Transverse colon (tissue), 4 donors: Measurements from ENCODE around the gene ATRN. TPM values are rescaled to one million over a fixed set of nuclear protein-coding genes. Genes with fewer than 3 reads are reported as not detected.

Experiments
- DNase-seq: peaks from one replicate; pipeline ENCODE4 v3.0.0-alpha.2; 2019
- H3K27ac ChIP-seq, 4 donors: fragments of 200-600 bp; sonication (generic); 2 replicates each; pipeline ENCODE4 v1.5.1; 2016 to 2018; ENCODE audit warnings: inconsistent platforms in 4 of 4
- H3K27me3 ChIP-seq: fragments of 200-600 bp; sonication (generic); 2 replicates; pipeline ENCODE4 v1.5.1; 2017; ENCODE audit warnings: inconsistent platforms
- H3K36me3 ChIP-seq, 4 donors: fragments of 200-600 bp; sonication (generic); 2 replicates each; pipeline ENCODE4 v1.5.1; 2017 to 2019; ENCODE audit warnings: inconsistent platforms in 4 of 4
- H3K4me1 ChIP-seq, 4 donors: fragments of 200-600 bp; sonication (generic); 2 replicates each; pipeline ENCODE4 v1.5.1; 2017 to 2020; ENCODE audit warnings: inconsistent platforms in 4 of 4
- H3K4me3 ChIP-seq, 4 donors: fragments of 200-600 bp; sonication (generic); 1 replicate in 1 of 4; 2 replicates in 3 of 4; pipeline versions ENCODE4 v1.5.1 to v1.6.1; 2017 to 2019; ENCODE audit warnings: inconsistent platforms in 4 of 4
- H3K9me3 ChIP-seq, 2 donors: fragments of 200-600 bp; sonication (generic); 2 replicates each; pipeline ENCODE4 v1.5.1; 2017 to 2019; ENCODE audit warnings: inconsistent platforms in 2 of 2
- EP300 ChIP-seq: sonication (generic); formaldehyde crosslinking; IDR thresholded peaks from one replicate; pipeline ENCODE4 v1.6.1; 2017; ENCODE audit warnings: antibody characterized with exemption, low read depth
- POLR2A ChIP-seq: fragments of 450-650 bp; IDR thresholded peaks from one replicate; pipeline ENCODE4 v1.6.1; 2016; ENCODE audit warnings: antibody characterized with exemption, mild to moderate bottlenecking, moderate library complexity
- POLR2AphosphoS5 ChIP-seq, 3 donors: sonication (generic); formaldehyde crosslinking; IDR thresholded peaks; one replicate each; pipeline ENCODE4 v1.6.1; 2016; ENCODE audit warnings: antibody characterized with exemption in 3 of 3
- WGBS, 2 donors: methylation state at CpG; one replicate each; pipeline ENCODE4 v1.1.5; 2018; ENCODE audit warnings: low coverage in 1 of 2; 5-methylcytosine and 5-hydroxymethylcytosine counted together
- in situ Hi-C, 4 donors: fragments of 200-750 bp; cut with MboI; loops; one replicate each; pipeline versions ENCODE4 v1.15.0 to v1.15.1; 2017; ENCODE audit warnings: low sequenced_read_pairs in 3 of 4, low pct_ligation_motif_present in 1 of 4, low pct_unique_long_range_greater_than_20kb in 1 of 4
- intact Hi-C: fragments of 100-400 bp; cut with DNase I; formaldehyde crosslinking; loops from one replicate; pipeline ENCODE4 v1.15.1; 2023; ENCODE audit warnings: low total_unique reads
- total RNA-seq, 4 donors: library from RNA; depleted of rRNA; stranded (reverse); fragments of >200 nt; gene quantifications; one replicate each; pipeline ENCODE4 v1.1.0, GENCODE V29; 2016
- TF ChIP-seq, protein P1 (sequence below), 5 experiments: fragments of 200-600 bp in 3 of 5; fragments of 450-650 bp in 2 of 5; sonication (generic) in 3 of 5; IDR thresholded peaks; 1 replicate in 2 of 5; 2 replicates in 3 of 5; pipeline ENCODE4 v1.5.1; 2016 to 2017; ENCODE audit warnings: antibody characterized with exemption in 5 of 5, inconsistent platforms in 3 of 5, mild to moderate bottlenecking in 2 of 5, moderate library complexity in 1 of 5

ATRN gene
- total RNA-seq, 4 donors from 2014 or later = 6.8 to 24.7 (median 15.9) TPM

DNA sequence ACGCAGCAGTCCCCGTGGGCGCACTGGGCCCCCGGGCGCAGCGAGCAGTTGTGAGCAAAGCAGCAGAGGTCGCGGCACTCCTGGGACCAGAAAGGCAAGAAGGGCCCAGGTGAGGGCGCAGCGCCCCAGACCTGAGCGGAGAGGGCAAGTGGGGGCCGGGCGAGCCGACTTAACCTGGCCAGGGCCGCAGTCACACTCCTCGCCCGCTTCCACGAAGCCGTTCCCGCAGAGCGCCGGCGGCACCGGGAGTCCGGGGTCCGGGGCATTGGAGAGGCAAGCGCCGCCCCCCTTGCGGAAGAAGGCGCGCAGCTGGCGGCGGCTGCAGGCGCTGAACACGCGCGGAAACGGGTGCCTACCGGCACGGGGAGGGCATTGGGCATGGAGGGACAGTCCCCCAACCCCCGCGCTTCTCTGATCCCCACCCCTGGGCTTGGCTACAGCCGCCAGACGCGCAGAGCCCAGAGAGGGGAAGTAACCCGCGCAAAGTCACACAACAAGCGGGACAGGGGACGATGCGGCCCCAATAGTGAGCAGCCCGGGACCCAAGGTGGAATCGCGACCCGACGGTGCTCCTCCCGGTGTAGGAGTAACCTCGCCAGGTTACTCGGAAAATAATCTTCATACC, 201.8 kb downstream of the ATRN start:
- no peak overlapping the region for H3K27ac ChIP-seq
- H3K36me3 ChIP-seq = no peaks in the 10 kb centered on the region
- H3K4me3 ChIP-seq = no peak overlapping the region
- no peak for DNase-seq
- WGBS, 2 donors = 27 to 31% methylated on average over 12 to 44 of the region's 58 CpGs
- intact Hi-C loops (no loop called here), in situ Hi-C loops (no loop called here)
- H3K27me3 ChIP-seq = peaks cover 49% of the 10 kb centered on the region
- H3K4me1 ChIP-seq = peaks cover 9 to 16% (median 10%) of the 10 kb centered on the region in 4 donors
- no peaks in the 10 kb centered on the region for H3K9me3 ChIP-seq
- TF ChIP-seq EP300 = no peak
- no peak for TF ChIP-seq POLR2AphosphoS5 (IDR thresholded peaks at IDR 0.05)
- TF ChIP-seq POLR2A = no peak
- TF ChIP-seq, protein P1, sequence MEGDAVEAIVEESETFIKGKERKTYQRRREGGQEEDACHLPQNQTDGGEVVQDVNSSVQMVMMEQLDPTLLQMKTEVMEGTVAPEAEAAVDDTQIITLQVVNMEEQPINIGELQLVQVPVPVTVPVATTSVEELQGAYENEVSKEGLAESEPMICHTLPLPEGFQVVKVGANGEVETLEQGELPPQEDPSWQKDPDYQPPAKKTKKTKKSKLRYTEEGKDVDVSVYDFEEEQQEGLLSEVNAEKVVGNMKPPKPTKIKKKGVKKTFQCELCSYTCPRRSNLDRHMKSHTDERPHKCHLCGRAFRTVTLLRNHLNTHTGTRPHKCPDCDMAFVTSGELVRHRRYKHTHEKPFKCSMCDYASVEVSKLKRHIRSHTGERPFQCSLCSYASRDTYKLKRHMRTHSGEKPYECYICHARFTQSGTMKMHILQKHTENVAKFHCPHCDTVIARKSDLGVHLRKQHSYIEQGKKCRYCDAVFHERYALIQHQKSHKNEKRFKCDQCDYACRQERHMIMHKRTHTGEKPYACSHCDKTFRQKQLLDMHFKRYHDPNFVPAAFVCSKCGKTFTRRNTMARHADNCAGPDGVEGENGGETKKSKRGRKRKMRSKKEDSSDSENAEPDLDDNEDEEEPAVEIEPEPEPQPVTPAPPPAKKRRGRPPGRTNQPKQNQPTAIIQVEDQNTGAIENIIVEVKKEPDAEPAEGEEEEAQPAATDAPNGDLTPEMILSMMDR (IDR thresholded peaks at IDR 0.05) = no peak

DNA sequence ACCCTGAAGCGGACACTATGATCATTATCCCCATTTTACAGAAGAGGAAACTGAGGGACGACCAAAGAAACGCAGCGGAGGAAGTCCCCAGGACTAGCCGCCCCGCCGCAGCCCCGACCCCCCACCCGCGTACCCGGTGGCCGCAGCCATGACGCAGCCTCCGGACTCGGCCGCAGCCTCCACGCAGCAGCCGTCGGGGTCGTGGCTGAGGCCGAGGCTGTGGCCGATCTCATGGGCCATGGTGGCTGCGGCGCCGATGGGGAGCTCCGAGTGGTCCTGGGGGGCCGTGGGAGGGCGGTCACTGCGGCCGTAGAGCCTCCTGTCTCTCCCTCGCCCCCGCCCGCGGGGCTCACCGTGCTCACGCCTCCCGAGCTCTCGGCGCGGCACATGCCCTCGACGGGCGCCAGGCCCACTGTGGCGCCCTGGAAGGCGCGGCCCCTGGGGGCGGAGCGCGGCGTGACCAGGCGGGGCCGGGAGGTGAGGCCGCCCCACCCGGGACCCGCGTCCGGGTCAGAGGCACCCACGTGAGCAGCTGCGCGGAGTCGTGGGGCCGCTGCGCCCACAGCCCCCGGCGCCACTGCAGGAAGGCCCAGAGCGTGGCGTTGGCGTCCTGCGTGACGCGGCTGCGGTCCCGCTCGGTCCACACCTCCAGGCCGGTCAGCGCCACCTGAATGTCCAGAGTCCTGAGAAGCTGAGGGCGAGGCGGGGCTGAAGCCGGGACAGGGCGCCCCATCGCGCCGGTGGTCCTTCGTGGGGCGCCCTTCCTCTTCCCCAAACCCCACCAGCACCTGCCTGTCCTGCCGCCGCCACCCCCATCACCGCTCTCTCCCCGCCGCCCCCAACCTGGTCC, 202.6 kb downstream of the ATRN start:
- intact Hi-C loops = no loop called here
- in situ Hi-C loops = no loop called here
- WGBS, 2 donors = 79% methylated on average over 62 of the region's 90 CpGs; no CpG with 5 or more reads in 1 of the 2 donors

DNA sequence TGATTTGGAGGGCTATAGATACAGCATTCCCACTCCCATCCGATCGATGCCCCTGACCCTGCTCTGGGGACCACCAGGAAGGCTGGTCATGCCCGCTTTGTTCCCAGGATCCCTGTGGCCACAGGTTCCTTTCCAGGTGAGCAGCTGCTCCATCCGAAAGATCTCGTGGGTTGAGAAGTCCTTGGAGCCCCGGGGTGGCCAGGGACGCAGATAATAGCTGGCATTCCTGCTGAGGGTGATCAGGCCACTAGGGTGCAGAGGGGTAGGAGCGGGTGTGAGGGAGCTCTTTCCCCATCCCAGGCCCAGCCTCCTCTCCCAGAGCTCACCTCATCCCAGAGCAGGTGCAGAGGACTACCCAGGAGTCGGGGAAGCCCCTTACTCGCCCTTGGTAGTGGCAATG, 203.6 kb downstream of the ATRN start:
- no peak for DNase-seq
- no peak overlapping the region for H3K27ac ChIP-seq
- H3K4me1 ChIP-seq = peaks cover 13 to 23% (median 15%) of the 10 kb centered on the region in 4 donors
- in situ Hi-C loops = no loop called here
- 61 to 70% methylated on average over 2 to 10 of the region's 10 CpGs for WGBS, 2 donors
- H3K36me3 ChIP-seq = no peaks in the 10 kb centered on the region
- TF ChIP-seq EP300 (no peak), POLR2AphosphoS5 (IDR thresholded peaks at IDR 0.05) (no peak), POLR2A (no peak)
- TF ChIP-seq, protein P1 (IDR thresholded peaks at IDR 0.05) = no peak
- H3K27me3 ChIP-seq = peaks cover 52% of the 10 kb centered on the region
- no peak overlapping the region for H3K4me3 ChIP-seq
- H3K9me3 ChIP-seq = no peaks in the 10 kb centered on the region
- intact Hi-C loops = no loop called here

More for the DNA sequence above, 202.6 kb downstream of the ATRN start:
- Histone ChIP-seq H3K4me3 (no peak overlapping the region), H3K36me3 (no peaks in the 10 kb centered on the region), H3K4me1 (peaks cover 13 to 21% (median 13%) of the 10 kb centered on the region in 4 donors), H3K27ac (no peak overlapping the region), H3K9me3 (no peaks in the 10 kb centered on the region), H3K27me3 (peaks cover 52% of the 10 kb centered on the region)
- DNase-seq = no peak
- TF ChIP-seq, protein P1 (IDR thresholded peaks at IDR 0.05) = no peak
- TF ChIP-seq POLR2A (no peak), EP300 (no peak), POLR2AphosphoS5 (IDR thresholded peaks at IDR 0.05) (no peak)
